Esophagus muscularis mucosa (tissue), 4 donors: Measurements from ENCODE around the gene ABCB4. TPM values are rescaled to one million over a fixed set of nuclear protein-coding genes. Genes with fewer than 3 reads are reported as not detected.

Experiments used
- DNase-seq: peaks from one replicate; pipeline ENCODE4 v3.0.0-alpha.2; 2017; ENCODE audit errors: extremely low spot score
- H3K27ac ChIP-seq, 4 donors: fragments of 200-600 bp; sonication (generic); replicated peaks in 1 of 4; 1 replicate in 3 of 4; 2 replicates in 1 of 4; pipeline ENCODE4 v1.5.1; 2016 to 2019; ENCODE audit warnings: mild to moderate bottlenecking in 1 of 4
- H3K27me3 ChIP-seq, 4 donors: fragments of 200-600 bp; sonication (generic); one replicate each; pipeline versions ENCODE4 v1.5.1 to v1.6.0; 2016 to 2019
- H3K36me3 ChIP-seq, 4 donors: fragments of 200-600 bp; sonication (generic); one replicate each; pipeline ENCODE4 v1.5.1; 2016 to 2019
- H3K4me1 ChIP-seq, 4 donors: fragments of 200-600 bp; sonication (generic); one replicate each; pipeline ENCODE4 v1.5.1; 2016 to 2019
- H3K4me3 ChIP-seq, 4 donors: fragments of 200-600 bp; sonication (generic); 1 replicate in 2 of 4; 2 replicates in 2 of 4; pipeline ENCODE4 v1.5.1; 2016 to 2019; ENCODE audit warnings: mild to moderate bottlenecking in 4 of 4, moderate library complexity in 1 of 4
- H3K9me3 ChIP-seq, 4 donors: fragments of 200-600 bp; sonication (generic); 1 replicate in 3 of 4; 2 replicates in 1 of 4; pipeline ENCODE4 v1.5.1; 2016 to 2019
- EP300 ChIP-seq: sonication (generic); formaldehyde crosslinking; IDR thresholded peaks from one replicate; pipeline ENCODE4 v1.6.1; 2017; ENCODE audit warnings: antibody characterized with exemption
- POLR2A ChIP-seq: fragments of 450-650 bp; IDR thresholded peaks from one replicate; pipeline ENCODE4 v1.6.1; 2017; ENCODE audit warnings: antibody characterized with exemption, moderate library complexity, mild to moderate bottlenecking, low read depth
- POLR2AphosphoS5 ChIP-seq, 2 donors: sonication (generic); formaldehyde crosslinking; IDR thresholded peaks; one replicate each; pipeline ENCODE4 v1.6.1; 2017; ENCODE audit warnings: antibody characterized with exemption in 2 of 2
- WGBS: methylation state at CpG from one replicate; pipeline ENCODE4 v1.1.5; 2018; 5-methylcytosine and 5-hydroxymethylcytosine counted together
- intact Hi-C: fragments of 100-400 bp; cut with DNase I; formaldehyde crosslinking; loops from one replicate; pipeline ENCODE4 v1.15.1; 2023
- total RNA-seq, 4 donors: library from RNA; depleted of rRNA; stranded (reverse); fragments of >200 nt; gene quantifications; one replicate each; pipeline versions ENCODE4 v1.1.0 to v1.2.1, GENCODE V29; 2016
- TF ChIP-seq, protein P1 (sequence below), 3 experiments: fragments of 200-600 bp in 2 of 3; fragments of 450-650 bp in 1 of 3; sonication (generic) in 2 of 3; IDR thresholded peaks; one replicate each; pipeline ENCODE4 v1.5.1; 2017 to 2019; ENCODE audit warnings: antibody characterized with exemption in 3 of 3, mild to moderate bottlenecking in 2 of 3, moderate library complexity in 1 of 3

The ABCB4 gene
- total RNA-seq, 4 donors from 2014 or later = 0.66 to 1.4 (median 1.1) TPM

- Histone ChIP-seq H3K4me1 (no peaks in the 10 kb centered on the region), H3K4me3 (no peak overlapping the region), H3K9me3 (no peaks in the 10 kb centered on the region), H3K27ac (no peak overlapping the region), H3K27me3 (no peaks in the 10 kb centered on the region), H3K36me3 (no peaks in the 10 kb centered on the region)
- no peak for DNase-seq
- TF ChIP-seq, protein P1, sequence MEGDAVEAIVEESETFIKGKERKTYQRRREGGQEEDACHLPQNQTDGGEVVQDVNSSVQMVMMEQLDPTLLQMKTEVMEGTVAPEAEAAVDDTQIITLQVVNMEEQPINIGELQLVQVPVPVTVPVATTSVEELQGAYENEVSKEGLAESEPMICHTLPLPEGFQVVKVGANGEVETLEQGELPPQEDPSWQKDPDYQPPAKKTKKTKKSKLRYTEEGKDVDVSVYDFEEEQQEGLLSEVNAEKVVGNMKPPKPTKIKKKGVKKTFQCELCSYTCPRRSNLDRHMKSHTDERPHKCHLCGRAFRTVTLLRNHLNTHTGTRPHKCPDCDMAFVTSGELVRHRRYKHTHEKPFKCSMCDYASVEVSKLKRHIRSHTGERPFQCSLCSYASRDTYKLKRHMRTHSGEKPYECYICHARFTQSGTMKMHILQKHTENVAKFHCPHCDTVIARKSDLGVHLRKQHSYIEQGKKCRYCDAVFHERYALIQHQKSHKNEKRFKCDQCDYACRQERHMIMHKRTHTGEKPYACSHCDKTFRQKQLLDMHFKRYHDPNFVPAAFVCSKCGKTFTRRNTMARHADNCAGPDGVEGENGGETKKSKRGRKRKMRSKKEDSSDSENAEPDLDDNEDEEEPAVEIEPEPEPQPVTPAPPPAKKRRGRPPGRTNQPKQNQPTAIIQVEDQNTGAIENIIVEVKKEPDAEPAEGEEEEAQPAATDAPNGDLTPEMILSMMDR (IDR thresholded peaks at IDR 0.05) = no peak
- TF ChIP-seq EP300 (no peak), POLR2A (no peak), POLR2AphosphoS5 (IDR thresholded peaks at IDR 0.05) (no peak)
- WGBS = 69% methylated on average over 1 of the region's 1 CpG
- intact Hi-C loops = no loop called here
Observed at GRCh38 chr7:87498893-87499292, 23.4 kb upstream of the ABCB4 start.

DNA sequence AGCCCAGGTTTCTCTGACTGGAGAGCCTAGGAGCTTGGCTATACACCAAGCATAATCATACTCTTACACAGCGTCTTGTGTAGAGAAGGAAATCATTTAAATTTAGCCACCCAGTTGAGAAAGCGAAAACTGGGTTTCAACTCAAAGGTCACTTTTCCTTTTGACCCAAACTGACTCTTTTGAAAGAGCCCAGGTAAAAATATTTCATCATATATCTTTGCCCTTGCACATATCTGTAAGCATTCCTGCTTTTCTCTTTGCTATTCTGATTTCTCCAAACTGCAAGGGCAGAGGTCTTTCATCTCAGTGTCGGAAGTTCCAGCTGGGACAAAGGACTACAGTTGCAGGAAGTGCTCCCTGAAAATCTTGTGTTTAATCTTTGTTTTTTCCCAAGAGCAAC, 22.0 kb upstream of the ABCB4 start:
- 85% methylated on average over 3 of the region's 3 CpGs for WGBS
- Histone ChIP-seq H3K36me3 (no peaks in the 10 kb centered on the region), H3K4me1 (no peaks in the 10 kb centered on the region), H3K9me3 (no peaks in the 10 kb centered on the region), H3K27ac (no peak overlapping the region), H3K4me3 (no peak overlapping the region), H3K27me3 (no peaks in the 10 kb centered on the region)
- no peak for DNase-seq
- TF ChIP-seq EP300 = no peak
- no peak for TF ChIP-seq POLR2AphosphoS5 (IDR thresholded peaks at IDR 0.05)
- TF ChIP-seq, protein P1 (IDR thresholded peaks at IDR 0.05) = no peak
- TF ChIP-seq POLR2A = no peak
- intact Hi-C loops = no loop called here

GRCh38 chr7:87495366-87495765, 19.9 kb upstream of the ABCB4 start:
- H3K27ac ChIP-seq = no peak overlapping the region
- no peaks in the 10 kb centered on the region for H3K36me3 ChIP-seq
- no peak for DNase-seq
- no peaks in the 10 kb centered on the region for H3K9me3 ChIP-seq
- WGBS = 92% methylated on average over 5 of the region's 5 CpGs
- H3K4me1 ChIP-seq = no peaks in the 10 kb centered on the region
- H3K4me3 ChIP-seq = no peak overlapping the region
- TF ChIP-seq POLR2AphosphoS5 (IDR thresholded peaks at IDR 0.05) = no peak
- intact Hi-C loops = no loop called here
- H3K27me3 ChIP-seq = no peaks in the 10 kb centered on the region

GRCh38 chr7:87494454-87494853, 19.0 kb upstream of the ABCB4 start:
- no peak for DNase-seq
- 89% methylated on average over 1 of the region's 1 CpG for WGBS
- H3K4me3 ChIP-seq = no peak overlapping the region
- TF ChIP-seq POLR2A = no peak
- TF ChIP-seq EP300 = no peak
- no peak for TF ChIP-seq POLR2AphosphoS5 (IDR thresholded peaks at IDR 0.05)
- TF ChIP-seq, protein P1 (IDR thresholded peaks at IDR 0.05) = no peak
- intact Hi-C loops = no loop called here
- H3K27ac ChIP-seq = no peak overlapping the region
- H3K4me1 ChIP-seq = no peaks in the 10 kb centered on the region
- H3K36me3 ChIP-seq = no peaks in the 10 kb centered on the region
- H3K9me3 ChIP-seq = no peaks in the 10 kb centered on the region
- no peaks in the 10 kb centered on the region for H3K27me3 ChIP-seq

DNA sequence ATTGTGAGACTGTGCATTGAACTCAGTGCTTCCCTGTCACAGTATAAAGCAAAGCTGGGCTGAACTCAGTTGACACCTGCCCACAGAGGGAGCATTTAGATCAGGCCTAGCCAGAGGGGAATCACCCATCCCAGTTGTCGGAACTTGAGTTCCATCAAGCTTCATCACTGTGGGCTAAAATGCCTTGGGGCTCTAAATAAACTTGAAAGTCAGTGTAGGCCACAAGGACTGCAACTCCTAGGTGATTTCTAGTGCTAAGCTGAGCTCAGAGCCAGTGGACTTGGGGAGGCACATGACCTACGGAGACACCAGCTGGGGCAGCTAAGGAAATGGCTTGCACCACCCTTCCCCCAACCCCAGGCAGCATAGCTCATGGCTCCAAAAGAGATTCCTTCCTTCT, 7.7 kb upstream of the ABCB4 start:
- no peaks in the 10 kb centered on the region for H3K4me1 ChIP-seq
- 96% methylated on average over 2 of the region's 2 CpGs for WGBS
- intact Hi-C loops = no loop called here
- no peak overlapping the region for H3K27ac ChIP-seq
- H3K27me3 ChIP-seq = peaks cover 0 to 5% (median 0%) of the 10 kb centered on the region in 4 donors
- no peak for TF ChIP-seq EP300
- TF ChIP-seq POLR2AphosphoS5 (IDR thresholded peaks at IDR 0.05) = no peak
- TF ChIP-seq, protein P1 (IDR thresholded peaks at IDR 0.05) = no peak
- TF ChIP-seq POLR2A = no peak
- H3K4me3 ChIP-seq = no peak overlapping the region
- no peaks in the 10 kb centered on the region for H3K9me3 ChIP-seq
- H3K36me3 ChIP-seq = no peaks in the 10 kb centered on the region
- no peak for DNase-seq
